PC-9 (cell line): ENCODE results near the gene SGCD. TPM values are rescaled to one million over a fixed set of nuclear protein-coding genes. Genes with fewer than 3 reads are reported as not detected.

Experiments
- BruUV-seq: library from RNA; stranded (reverse); fragments of 400-500 nt; replicated peaks from 2 replicates; lab custom pipeline; 2021; lab: Mats Ljungman, UMichigan
- CTCF ChIA-PET: fragments of 300-600 bp; sonication (Branson Sonifier 250); formaldehyde crosslinking; loops from one replicate; lab custom pipeline; 2022; ENCODE audit warnings: antibody characterized with exemption; lab: Charles Lee
- POLR2A ChIA-PET: fragments of 300-600 bp; sonication (Branson Sonifier 250); formaldehyde crosslinking; loops from one replicate; lab custom pipeline; 2022; ENCODE audit warnings: antibody characterized with exemption; ENCODE audit not compliant: unreplicated experiment; lab: Charles Lee
- DNase-seq, 2 experiments: peaks; one replicate each; pipeline versions ENCODE4 v3.0.0 to v3.0.0-alpha.2; 2015 to 2022; ENCODE audit warnings: mixed read lengths in 1 of 2
- H2AFZ ChIP-seq: fragments of 200-600 bp; sonication (generic); 2 replicates; pipeline ENCODE4 v1.8.1; 2017; ENCODE audit warnings: antibody characterized with exemption
- H3F3A ChIP-seq: fragments of 200-600 bp; sonication (generic); 2 replicates; pipeline ENCODE4 v1.8.1; 2017; ENCODE audit warnings: antibody characterized with exemption, mild to moderate bottlenecking, low read depth; ENCODE audit not compliant: insufficient read depth
- H3K27ac ChIP-seq: fragments of 200-600 bp; sonication (generic); 2 replicates; pipeline ENCODE4 v1.6.1; 2016; ENCODE audit warnings: mixed run types
- H3K27me3 ChIP-seq: fragments of 200-600 bp; sonication (generic); 2 replicates; pipeline ENCODE4 v1.6.1; 2016; ENCODE audit warnings: low read depth, mixed run types; ENCODE audit not compliant: insufficient read depth
- H3K36me3 ChIP-seq: fragments of 200-600 bp; sonication (generic); 2 replicates; pipeline ENCODE4 v1.6.1; 2016; ENCODE audit warnings: low read depth, mixed run types
- H3K4me1 ChIP-seq: fragments of 200-600 bp; sonication (generic); replicated peaks from 2 replicates; pipeline ENCODE4 v1.6.1; 2016; ENCODE audit warnings: mixed run types; ENCODE audit not compliant: insufficient read depth
- H3K4me2 ChIP-seq: fragments of 200-600 bp; sonication (generic); 2 replicates; pipeline ENCODE4 v1.6.1; 2017; ENCODE audit warnings: mixed run types
- H3K4me3 ChIP-seq: fragments of 200-600 bp; sonication (generic); 2 replicates; pipeline ENCODE4 v1.6.1; 2016; ENCODE audit warnings: mixed run types
- H3K79me2 ChIP-seq: fragments of 200-600 bp; sonication (generic); 2 replicates; pipeline ENCODE4 v1.6.1; 2017; ENCODE audit warnings: low read depth, mixed run types
- H3K9me2 ChIP-seq: fragments of 200-600 bp; sonication (generic); 2 replicates; pipeline ENCODE4 v1.8.1; 2017; ENCODE audit warnings: mild to moderate bottlenecking; ENCODE audit not compliant: insufficient read depth
- H3K9me3 ChIP-seq: fragments of 200-600 bp; sonication (generic); 2 replicates; pipeline ENCODE4 v1.8.1; 2016; ENCODE audit warnings: low read depth; ENCODE audit not compliant: insufficient read depth
- H4K20me1 ChIP-seq: fragments of 200-600 bp; sonication (generic); 2 replicates; pipeline ENCODE4 v1.8.1; 2017; ENCODE audit not compliant: insufficient read depth
- EZH2 ChIP-seq: fragments of 200-600 bp; sonication (generic); IDR thresholded peaks from 2 replicates; pipeline ENCODE4 v1.8.0; 2017; ENCODE audit warnings: antibody characterized with exemption, low read depth
- intact Hi-C: fragments of 100-400 bp; cut with micrococcal nuclease; formaldehyde crosslinking; loops from one replicate; pipeline ENCODE4 v1.10.0; 2022; ENCODE audit not compliant: unreplicated experiment
- total RNA-seq: library from RNA; stranded (reverse); gene quantifications from 2 replicates; pipeline ENCODE4 v1.2.3, GENCODE V29; 2021
- TF ChIP-seq, protein P1 (sequence below): fragments of 200-600 bp; sonication (generic); conservative IDR thresholded peaks from 2 replicates; pipeline ENCODE4 v1.6.1; 2017; ENCODE audit warnings: mixed run types, antibody characterized with exemption, mild to moderate bottlenecking, moderate library complexity

SGCD gene
- total RNA-seq, 1 experiment from 2014 or later = not detected

DNA sequence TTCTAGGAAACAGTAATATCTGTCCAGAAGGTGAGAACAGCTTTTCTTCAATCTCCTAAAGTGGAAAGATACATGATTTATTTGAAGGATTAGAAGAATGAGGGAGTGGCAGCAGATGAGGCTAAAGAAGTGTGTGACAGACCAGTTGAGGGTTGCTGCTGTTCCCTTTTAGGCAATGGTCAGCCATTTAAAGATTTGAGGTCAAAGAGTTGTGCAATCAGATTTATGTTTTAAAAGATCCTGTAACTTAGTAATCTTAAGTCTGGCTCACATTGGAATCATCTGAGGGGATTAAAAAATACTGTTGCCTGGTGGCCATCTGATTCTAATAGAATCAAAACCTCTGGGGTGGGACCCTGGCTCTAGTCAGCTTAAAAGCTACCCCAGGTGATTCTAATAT lies 4.3 kb upstream of the SGCD start:
- no peaks in the 10 kb centered on the region for H3K36me3 ChIP-seq
- H4K20me1 ChIP-seq = no peaks in the 10 kb centered on the region

DNA sequence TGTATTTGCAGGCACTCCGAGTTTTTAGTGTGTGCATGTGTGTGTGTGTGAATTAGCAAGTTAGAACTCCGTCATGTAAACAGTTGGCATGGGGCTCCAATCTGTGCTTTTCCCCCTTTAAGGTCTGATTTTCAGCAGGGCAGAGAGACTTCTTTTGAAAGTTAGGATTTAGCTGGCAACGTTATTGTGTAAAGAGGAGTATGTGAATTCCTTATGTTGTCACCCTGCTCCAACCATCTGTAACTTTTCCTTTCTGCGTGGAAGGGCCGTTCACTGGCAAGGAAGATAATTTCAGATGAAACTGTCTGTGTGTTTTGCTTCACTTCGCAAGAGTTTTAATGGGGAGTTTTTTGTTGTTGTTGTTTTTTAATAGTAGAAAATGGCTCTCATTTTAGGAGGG lies 332 bp downstream of the SGCD start:
- Histone ChIP-seq H3K27ac (no peak overlapping the region), H3K9me3 (no peaks in the 10 kb centered on the region), H3K4me1 (no peaks in the 10 kb centered on the region), H3K79me2 (no peaks in the 10 kb centered on the region), H3F3A (no peaks in the 10 kb centered on the region), H3K27me3 (peaks cover 34% of the 10 kb centered on the region), H3K9me2 (no peaks in the 10 kb centered on the region), H4K20me1 (no peaks in the 10 kb centered on the region), H2AFZ (no peak overlapping the region), H3K36me3 (no peaks in the 10 kb centered on the region), H3K4me2 (no peak overlapping the region), H3K4me3 (no peak overlapping the region)
- no peak for DNase-seq
- POLR2A ChIA-PET = no interaction called here
- CTCF ChIA-PET = no interaction called here
- no TSS peak for BruUV-seq
- no peak for TF ChIP-seq EZH2
- TF ChIP-seq, protein P1, sequence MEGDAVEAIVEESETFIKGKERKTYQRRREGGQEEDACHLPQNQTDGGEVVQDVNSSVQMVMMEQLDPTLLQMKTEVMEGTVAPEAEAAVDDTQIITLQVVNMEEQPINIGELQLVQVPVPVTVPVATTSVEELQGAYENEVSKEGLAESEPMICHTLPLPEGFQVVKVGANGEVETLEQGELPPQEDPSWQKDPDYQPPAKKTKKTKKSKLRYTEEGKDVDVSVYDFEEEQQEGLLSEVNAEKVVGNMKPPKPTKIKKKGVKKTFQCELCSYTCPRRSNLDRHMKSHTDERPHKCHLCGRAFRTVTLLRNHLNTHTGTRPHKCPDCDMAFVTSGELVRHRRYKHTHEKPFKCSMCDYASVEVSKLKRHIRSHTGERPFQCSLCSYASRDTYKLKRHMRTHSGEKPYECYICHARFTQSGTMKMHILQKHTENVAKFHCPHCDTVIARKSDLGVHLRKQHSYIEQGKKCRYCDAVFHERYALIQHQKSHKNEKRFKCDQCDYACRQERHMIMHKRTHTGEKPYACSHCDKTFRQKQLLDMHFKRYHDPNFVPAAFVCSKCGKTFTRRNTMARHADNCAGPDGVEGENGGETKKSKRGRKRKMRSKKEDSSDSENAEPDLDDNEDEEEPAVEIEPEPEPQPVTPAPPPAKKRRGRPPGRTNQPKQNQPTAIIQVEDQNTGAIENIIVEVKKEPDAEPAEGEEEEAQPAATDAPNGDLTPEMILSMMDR = no peak
- intact Hi-C loops = no loop called here

More for the DNA sequence above, 4.3 kb upstream of the SGCD start:
- ChIA-PET POLR2A (no interaction called here), CTCF (no interaction called here)
- intact Hi-C loops = no loop called here
- TF ChIP-seq, protein P1 = no peak
- TF ChIP-seq EZH2 = no peak
- BruUV-seq = no TSS peak
- no peaks in the 10 kb centered on the region for H3K9me2 ChIP-seq
- no peaks in the 10 kb centered on the region for H3K9me3 ChIP-seq
- DNase-seq = no peak
- no peak overlapping the region for H2AFZ ChIP-seq
- H3K4me3 ChIP-seq = no peak overlapping the region
- no peaks in the 10 kb centered on the region for H3K4me1 ChIP-seq
- H3K79me2 ChIP-seq = no peaks in the 10 kb centered on the region
- H3K27me3 ChIP-seq = peaks cover 28% of the 10 kb centered on the region
- no peak overlapping the region for H3K4me2 ChIP-seq
- H3K27ac ChIP-seq = no peak overlapping the region
- H3F3A ChIP-seq = no peaks in the 10 kb centered on the region

DNA sequence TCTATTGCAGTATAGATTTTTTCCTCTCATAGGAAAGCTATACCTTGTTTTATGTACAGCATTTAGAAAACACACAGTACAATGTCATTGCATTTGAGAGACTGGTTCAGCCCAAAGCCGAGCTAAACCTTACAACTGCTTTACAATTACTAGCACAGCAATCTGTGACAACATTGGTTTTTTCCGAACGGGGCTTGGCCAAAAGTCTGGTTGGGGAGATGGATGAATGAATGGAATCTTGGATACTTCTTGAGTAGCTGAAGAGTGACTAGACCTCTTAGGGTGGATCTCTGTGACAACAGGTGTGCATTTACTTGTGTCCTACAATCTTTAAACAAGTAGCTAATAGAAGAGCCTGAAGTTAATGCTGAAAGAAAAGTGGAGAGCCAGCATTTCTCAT lies 1.2 kb downstream of the SGCD start:
- Histone ChIP-seq H3K27ac (no peak overlapping the region), H3F3A (no peaks in the 10 kb centered on the region), H4K20me1 (no peaks in the 10 kb centered on the region), H3K79me2 (no peaks in the 10 kb centered on the region), H3K9me2 (no peaks in the 10 kb centered on the region), H3K36me3 (no peaks in the 10 kb centered on the region), H2AFZ (no peak overlapping the region), H3K4me2 (no peak overlapping the region), H3K4me1 (no peaks in the 10 kb centered on the region), H3K4me3 (no peak overlapping the region), H3K27me3 (peaks cover 34% of the 10 kb centered on the region), H3K9me3 (no peaks in the 10 kb centered on the region)
- intact Hi-C loops = no loop called here
- BruUV-seq = no TSS peak
- DNase-seq = no peak
- TF ChIP-seq EZH2 = no peak
- TF ChIP-seq, protein P1 = no peak
- POLR2A ChIA-PET = no interaction called here
- CTCF ChIA-PET = no interaction called here
